HG02678 (cell line): Measurements from ENCODE around the gene FAM25C.
"Not testable (repeated sequence)": the region's sequence is repeated elsewhere in the genome, so short reads cannot be mapped to it uniquely, and the experiment has no call there.

Experiments
- ATAC-seq: cut with Tn5 transposase; IDR thresholded peaks from one replicate; pipeline ENCODE4 v1.9.1; 2021; ENCODE audit warnings: mild to moderate bottlenecking, moderate library complexity; ENCODE audit not compliant: unreplicated experiment

FAM25C gene

GRCh38 chr10:47999691-48000090, at the start of gene FAM25C:
Gene FAM25C, minus strand, starts transcription at chr10:47999791. Its CDS starts 26 bp downstream, at chr10:47999765.
- ATAC-seq: not testable (repeated sequence)

- not testable (repeated sequence) for ATAC-seq
Measured at GRCh38 chr10:48044557-48044956, 45.0 kb upstream of the FAM25C start.

GRCh38 chr10:48031390-48031789, 31.8 kb upstream of the FAM25C start:
- ATAC-seq: not testable (repeated sequence)

- ATAC-seq: not testable (repeated sequence)
Measured at GRCh38 chr10:48002306-48002705, 2.7 kb upstream of the FAM25C start.

- ATAC-seq: not testable (repeated sequence)
Measured at GRCh38 chr10:47994045-47994444, 5.5 kb downstream of the FAM25C start.

GRCh38 chr10:47992560-47992959, 7.0 kb downstream of the FAM25C start:
- not testable (repeated sequence) for ATAC-seq

GRCh38 chr10:47991706-47992105, 7.9 kb downstream of the FAM25C start:
- ATAC-seq: not testable (repeated sequence)

GRCh38 chr10:47990097-47990496, 9.5 kb downstream of the FAM25C start:
- not testable (repeated sequence) for ATAC-seq

- not testable (repeated sequence) for ATAC-seq
Measured at GRCh38 chr10:47989542-47989950, 10.0 kb downstream of the FAM25C start.

GRCh38 chr10:47988718-47989541, 10.7 kb downstream of the FAM25C start:
- ATAC-seq: not testable (repeated sequence)

- not testable (repeated sequence) for ATAC-seq
Measured at GRCh38 chr10:47987952-47988351, 11.6 kb downstream of the FAM25C start.

- ATAC-seq: not testable (repeated sequence)
Measured at GRCh38 chr10:47986413-47987230, 13.0 kb downstream of the FAM25C start.

- ATAC-seq: not testable (repeated sequence)
Measured at GRCh38 chr10:47975409-47975808, 24.2 kb downstream of the FAM25C start.

GRCh38 chr10:47973131-47973530, 26.5 kb downstream of the FAM25C start:
- not testable (repeated sequence) for ATAC-seq

GRCh38 chr10:47972077-47972476, 27.5 kb downstream of the FAM25C start:
- ATAC-seq: not testable (repeated sequence)

GRCh38 chr10:47971598-47971997, 28.0 kb downstream of the FAM25C start:
- ATAC-seq: not testable (repeated sequence)

GRCh38 chr10:47970047-47970446, 29.5 kb downstream of the FAM25C start:
- ATAC-seq: not testable (repeated sequence)

GRCh38 chr10:47968988-47969387, 30.6 kb downstream of the FAM25C start:
- peak; percentile 71 for ATAC-seq

- ATAC-seq: not testable (repeated sequence)
Measured at GRCh38 chr10:47964280-47965063, 35.1 kb downstream of the FAM25C start.

- ATAC-seq: not testable (repeated sequence)
Measured at GRCh38 chr10:47962785-47963184, 36.8 kb downstream of the FAM25C start.

- ATAC-seq: not testable (repeated sequence)
Measured at GRCh38 chr10:47960699-47961098, 38.9 kb downstream of the FAM25C start.
